ENCODE results near the gene ACOX1. TPM values are rescaled to one million over a fixed set of nuclear protein-coding genes. Genes with fewer than 3 reads are reported as not detected.

ACOX1 gene
- total and polyA plus RNA-seq, 10 donors = 6.3 to 60.2 (median 41.6) TPM

- Histone ChIP-seq H3K9me3 (no peaks in the 10 kb centered on the region), H3K4me3 (no peak overlapping the region), H3K27me3 (replicated peaks in 1 of 7) (peaks cover 0 to 41% (median 0%) of the 10 kb centered on the region in 7 donors), H3K4me1 (peaks cover 0 to 16% (median 8%) of the 10 kb centered on the region in 6 donors), H3K36me3 (no peaks in the 10 kb centered on the region), H3K27ac (no peak overlapping the region)
- 90 to 94% (median 94%) methylated on average over 18 to 21 of the region's 21 CpGs for WGBS, 5 donors
- DNase-seq = no peak
- TF ChIP-seq, protein P1, sequence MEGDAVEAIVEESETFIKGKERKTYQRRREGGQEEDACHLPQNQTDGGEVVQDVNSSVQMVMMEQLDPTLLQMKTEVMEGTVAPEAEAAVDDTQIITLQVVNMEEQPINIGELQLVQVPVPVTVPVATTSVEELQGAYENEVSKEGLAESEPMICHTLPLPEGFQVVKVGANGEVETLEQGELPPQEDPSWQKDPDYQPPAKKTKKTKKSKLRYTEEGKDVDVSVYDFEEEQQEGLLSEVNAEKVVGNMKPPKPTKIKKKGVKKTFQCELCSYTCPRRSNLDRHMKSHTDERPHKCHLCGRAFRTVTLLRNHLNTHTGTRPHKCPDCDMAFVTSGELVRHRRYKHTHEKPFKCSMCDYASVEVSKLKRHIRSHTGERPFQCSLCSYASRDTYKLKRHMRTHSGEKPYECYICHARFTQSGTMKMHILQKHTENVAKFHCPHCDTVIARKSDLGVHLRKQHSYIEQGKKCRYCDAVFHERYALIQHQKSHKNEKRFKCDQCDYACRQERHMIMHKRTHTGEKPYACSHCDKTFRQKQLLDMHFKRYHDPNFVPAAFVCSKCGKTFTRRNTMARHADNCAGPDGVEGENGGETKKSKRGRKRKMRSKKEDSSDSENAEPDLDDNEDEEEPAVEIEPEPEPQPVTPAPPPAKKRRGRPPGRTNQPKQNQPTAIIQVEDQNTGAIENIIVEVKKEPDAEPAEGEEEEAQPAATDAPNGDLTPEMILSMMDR (IDR thresholded peaks at IDR 0.05 in 8 of 11, conservative IDR thresholded peaks at IDR 0.05 in 3 of 11) = no peak
- TF ChIP-seq POLR2A (IDR thresholded peaks at IDR 0.05) (no peak), POLR2AphosphoS5 (IDR thresholded peaks at IDR 0.05) (no peak)
- intact Hi-C loops (cut with DNase I; ENCODE audit: low total_unique reads) = no loop called here
Observed at GRCh38 chr17:76017481-76018339, 38.7 kb upstream of the ACOX1 start.

DNA sequence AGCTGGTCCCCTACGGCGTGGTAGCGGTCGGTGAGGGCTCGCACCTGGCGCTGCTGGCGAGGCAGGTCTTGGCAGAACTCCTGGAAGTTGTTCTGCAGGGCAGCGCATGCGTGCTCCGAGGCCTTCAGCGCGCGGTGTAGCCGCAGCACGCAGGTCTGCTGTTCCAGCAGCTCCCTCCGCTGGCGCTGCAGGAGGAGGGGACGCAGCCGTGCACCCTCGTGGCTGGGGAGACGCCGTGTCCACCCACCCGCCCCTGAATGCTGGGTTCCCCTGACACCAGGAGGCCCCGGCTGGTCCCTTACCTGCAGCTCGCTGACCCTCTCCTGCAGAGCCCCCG is 35.9 kb upstream of the ACOX1 start:
- H3K4me1 ChIP-seq = peaks cover 0 to 16% (median 8%) of the 10 kb centered on the region in 6 donors
- no peak for TF ChIP-seq POLR2AphosphoS5 (IDR thresholded peaks at IDR 0.05)
- no peak for TF ChIP-seq POLR2A (IDR thresholded peaks at IDR 0.05)
- TF ChIP-seq, protein P1 (IDR thresholded peaks at IDR 0.05 in 8 of 11, conservative IDR thresholded peaks at IDR 0.05 in 3 of 11) = no peak
- H3K9me3 ChIP-seq = no peaks in the 10 kb centered on the region
- peaks cover 0 to 22% (median 0%) of the 10 kb centered on the region in 7 donors for H3K27me3 ChIP-seq (replicated peaks in 1 of 7)
- H3K4me3 ChIP-seq = no peak overlapping the region
- H3K27ac ChIP-seq = no peak overlapping the region
- no peaks in the 10 kb centered on the region for H3K36me3 ChIP-seq
- 69 to 82% (median 79%) methylated on average over 11 to 26 of the region's 26 CpGs for WGBS, 5 donors
- intact Hi-C loops (cut with DNase I; ENCODE audit: low total_unique reads) = no loop called here
- no peak for DNase-seq

- H3K27me3 ChIP-seq (replicated peaks in 1 of 7) = peaks cover 0 to 22% (median 0%) of the 10 kb centered on the region in 7 donors
- peaks cover 0 to 16% (median 8%) of the 10 kb centered on the region in 6 donors for H3K4me1 ChIP-seq
- no peaks in the 10 kb centered on the region for H3K9me3 ChIP-seq
- peak overlapping the region in 1 of 8 donors; percentile 15 for H3K4me3 ChIP-seq
- WGBS, 5 donors = 26 to 35% (median 30%) methylated on average over 17 to 19 of the region's 19 CpGs
- intact Hi-C loops (cut with DNase I; ENCODE audit: low total_unique reads) = no loop called here
- TF ChIP-seq POLR2AphosphoS5 (IDR thresholded peaks at IDR 0.05) (peak in 2 of 3 donors; percentile 38 to 53), POLR2A (IDR thresholded peaks at IDR 0.05) (no peak)
- TF ChIP-seq, protein P1 (IDR thresholded peaks at IDR 0.05 in 8 of 11, conservative IDR thresholded peaks at IDR 0.05 in 3 of 11) = peak; percentile 85 to 98 (median 96)
- no peaks in the 10 kb centered on the region for H3K36me3 ChIP-seq
- peak; percentile 93 for DNase-seq
- no peak overlapping the region for H3K27ac ChIP-seq
Observed at GRCh38 chr17:76014100-76014924, 35.3 kb upstream of the ACOX1 start.

All from spleen (tissue), 11 donors.